ENCODE data around the gene MMRN1. TPM values are rescaled to one million over a fixed set of nuclear protein-coding genes. Genes with fewer than 3 reads are reported as not detected.

The MMRN1 gene
- total RNA-seq, 4 donors from 2014 or later: 7.7 to 18.8 (median 10.7) TPM

GRCh38 chr4:90002441-90003062 lies 107.9 kb downstream of the MMRN1 start:
- Histone ChIP-seq H3K36me3 (no peaks in the 10 kb centered on the region), H3K27ac (no peak overlapping the region), H3K9me3 (no peaks in the 10 kb centered on the region), H3K27me3 (no peaks in the 10 kb centered on the region), H3K4me3 (no peak overlapping the region), H3K4me1 (no peaks in the 10 kb centered on the region)
- 49% methylated on average over 5 of the region's 5 CpGs for WGBS
- TF ChIP-seq CTCF (IDR thresholded peaks at IDR 0.05): no peak
- no peak for TF ChIP-seq POLR2AphosphoS5 (IDR thresholded peaks at IDR 0.05)
- no peak for TF ChIP-seq POLR2A (IDR thresholded peaks at IDR 0.05)
- TF ChIP-seq EP300 (IDR thresholded peaks at IDR 0.05): no peak
- DNase-seq (ENCODE audit: low spot score in 2 of 2): no peak

Other genes starting within 250 kb of the MMRN1 start
- 10 to 100 TPM; 11.6 to 27.4 (median 19.3) TPM for gene SNCA, start 57.7 kb upstream of the MMRN1 start, total RNA-seq
- gene CCSER1, start 232.5 kb downstream of the MMRN1 start, total RNA-seq: 10 to 100 TPM in 2 of 4 donors, 1 to 10 TPM in 2; 6.7 to 39.5 (median 11.8) TPM

Data from suprapubic skin (tissue), 4 donors.